HUES48 (cell line): ENCODE measurements around the gene SLC4A5.
"Not testable (repeated sequence)": the region's sequence is repeated elsewhere in the genome, so short reads cannot be mapped to it uniquely, and the experiment has no call there.

Experiments
- H3K27ac ChIP-seq: one replicate; pipeline ENCODE4 v1.7.0; 2013; ENCODE audit warnings: low read depth, low read length, inconsistent platforms
- H3K27me3 ChIP-seq: 2 replicates; pipeline ENCODE4 v1.6.1; 2013; ENCODE audit warnings: mild to moderate bottlenecking, low read length; ENCODE audit not compliant: control insufficient read depth, insufficient read depth
- H3K36me3 ChIP-seq: 2 replicates; pipeline ENCODE4 v1.6.1; 2013; ENCODE audit warnings: low read length; ENCODE audit not compliant: control insufficient read depth, insufficient read depth
- H3K4me1 ChIP-seq: 2 replicates; pipeline ENCODE4 v1.6.1; 2013; ENCODE audit warnings: mild to moderate bottlenecking, low read length; ENCODE audit not compliant: control insufficient read depth, insufficient read depth
- H3K4me3 ChIP-seq: 2 replicates; pipeline ENCODE4 v1.5.1; 2013; ENCODE audit warnings: mild to moderate bottlenecking, low read depth, low read length
- H3K9ac ChIP-seq: 2 replicates; pipeline ENCODE4 v1.6.1; 2013; ENCODE audit warnings: mild to moderate bottlenecking, low read depth, low read length, moderate library complexity
- H3K9me3 ChIP-seq: 2 replicates; pipeline ENCODE4 v1.6.1; 2013; ENCODE audit warnings: low read length; ENCODE audit not compliant: control insufficient read depth, insufficient read depth

Gene SLC4A5

GRCh38 chr2:74198461-74199274 lies 144.5 kb downstream of the SLC4A5 start, which contains the start of gene MTHFD2:
TSS of gene MTHFD2 (plus strand) at chr2:74198615. CDS start at chr2:74198642, 27 bp downstream.
- no peaks in the 10 kb centered on the region for H3K9me3 ChIP-seq
- H3K27ac ChIP-seq = peak within 1 kb of the TSS; percentile 98
- no peaks in the 10 kb centered on the region for H3K27me3 ChIP-seq
- H3K4me3 ChIP-seq = peak within 1 kb of the TSS; percentile 98
- peaks cover 30% of the 10 kb centered on the region for H3K36me3 ChIP-seq
- peaks cover 18% of the 10 kb centered on the region for H3K4me1 ChIP-seq
- peak within 1 kb of the TSS; percentile 100 for H3K9ac ChIP-seq

- H3K4me1 ChIP-seq = peaks cover 18% of the 10 kb centered on the region
- H3K4me3 ChIP-seq = peak overlapping the region; percentile 98
- peak overlapping the region; percentile 98 for H3K27ac ChIP-seq
- no peaks in the 10 kb centered on the region for H3K9me3 ChIP-seq
- no peaks in the 10 kb centered on the region for H3K27me3 ChIP-seq
- H3K36me3 ChIP-seq = peaks cover 27% of the 10 kb centered on the region
- no peak overlapping the region for H3K9ac ChIP-seq
These were observed 145.2 kb downstream of the SLC4A5 start for GRCh38 chr2:74198023-74198460.

- H3K36me3 ChIP-seq = peaks cover 17% of the 10 kb centered on the region
- no peak overlapping the region for H3K9ac ChIP-seq
- H3K27me3 ChIP-seq = no peaks in the 10 kb centered on the region
- no peak overlapping the region for H3K4me3 ChIP-seq
- no peak overlapping the region for H3K27ac ChIP-seq
- peaks cover 18% of the 10 kb centered on the region for H3K4me1 ChIP-seq
- H3K9me3 ChIP-seq = no peaks in the 10 kb centered on the region
These were observed 146.2 kb downstream of the SLC4A5 start for GRCh38 chr2:74197049-74197448.

- H3K9me3 ChIP-seq = no peaks in the 10 kb centered on the region
- H3K9ac ChIP-seq = no peak overlapping the region
- peaks cover 6% of the 10 kb centered on the region for H3K4me1 ChIP-seq
These were observed 148.4 kb downstream of the SLC4A5 start for GRCh38 chr2:74194799-74195198.

GRCh38 chr2:74191596-74192380 lies 151.4 kb downstream of the SLC4A5 start:
- Histone ChIP-seq H3K27ac (peak overlapping the region; percentile 54), H3K4me1 (peaks cover 18% of the 10 kb centered on the region), H3K9me3 (no peaks in the 10 kb centered on the region), H3K36me3 (no peaks in the 10 kb centered on the region), H3K4me3 (no peak overlapping the region), H3K27me3 (no peaks in the 10 kb centered on the region), H3K9ac (no peak overlapping the region)

More at GRCh38 chr2:74194799-74195198, 148.4 kb downstream of the SLC4A5 start:
- Histone ChIP-seq H3K36me3 (no peaks in the 10 kb centered on the region), H3K27ac (no peak overlapping the region), H3K4me3 (no peak overlapping the region), H3K27me3 (no peaks in the 10 kb centered on the region)

- Histone ChIP-seq H3K36me3 (no peaks in the 10 kb centered on the region), H3K4me1 (peaks cover 18% of the 10 kb centered on the region), H3K9ac (no peak overlapping the region), H3K9me3 (no peaks in the 10 kb centered on the region), H3K27ac (no peak overlapping the region), H3K27me3 (no peaks in the 10 kb centered on the region), H3K4me3 (no peak overlapping the region)
These were observed 154.5 kb downstream of the SLC4A5 start for GRCh38 chr2:74188696-74189095.

- 0 out of 2 replicates have a peak overlapping the region, but pooled peaks have one; percentile 37 for H3K9ac ChIP-seq
- peaks cover 18% of the 10 kb centered on the region for H3K4me1 ChIP-seq
- H3K4me3 ChIP-seq = no peak overlapping the region
- no peaks in the 10 kb centered on the region for H3K9me3 ChIP-seq
- no peaks in the 10 kb centered on the region for H3K27me3 ChIP-seq
- H3K36me3 ChIP-seq = no peaks in the 10 kb centered on the region
- peak overlapping the region; percentile 77 for H3K27ac ChIP-seq
These were observed 155.1 kb downstream of the SLC4A5 start for GRCh38 chr2:74188018-74188601.

- not testable (repeated sequence) for H3K9me3 ChIP-seq, H3K27me3 ChIP-seq, H3K4me3 ChIP-seq, H3K9ac ChIP-seq, H3K36me3 ChIP-seq, H3K27ac ChIP-seq
- H3K4me1 ChIP-seq = peaks cover 20% of the 10 kb centered on the region
These were observed 156.5 kb downstream of the SLC4A5 start for GRCh38 chr2:74186706-74187105.

- Histone ChIP-seq H3K9me3 (no peaks in the 10 kb centered on the region), H3K4me3 (no peak overlapping the region), H3K36me3 (no peaks in the 10 kb centered on the region), H3K27ac (no peak overlapping the region), H3K9ac (no peak overlapping the region), H3K27me3 (no peaks in the 10 kb centered on the region), H3K4me1 (peaks cover 20% of the 10 kb centered on the region)
These were observed 157.2 kb downstream of the SLC4A5 start for GRCh38 chr2:74186038-74186437.

- H3K4me3 ChIP-seq = no peak overlapping the region
- no peaks in the 10 kb centered on the region for H3K9me3 ChIP-seq
- H3K27me3 ChIP-seq = no peaks in the 10 kb centered on the region
- H3K27ac ChIP-seq = no peak overlapping the region
- no peak overlapping the region for H3K9ac ChIP-seq
- H3K4me1 ChIP-seq = peaks cover 20% of the 10 kb centered on the region
- no peaks in the 10 kb centered on the region for H3K36me3 ChIP-seq
These were observed 159.3 kb downstream of the SLC4A5 start for GRCh38 chr2:74183878-74184277.
